Esophagus squamous epithelium (tissue), 4 donors: ENCODE measurements around the gene GIPR.
A peak's percentile ranks its signal among the peaks of the same experiment; 100 is the strongest.

Source experiments
- CTCF ChIP-seq, 6 experiments: fragments of 450-650 bp in 4 of 6; fragments of 200-600 bp in 2 of 6; sonication (generic) in 2 of 6; IDR thresholded peaks; one replicate each; pipeline ENCODE4 v1.5.1; 2016 to 2019; ENCODE audit warnings: antibody characterized with exemption in 6 of 6, mild to moderate bottlenecking in 4 of 6, moderate library complexity in 4 of 6
- POLR2A ChIP-seq, 4 donors: fragments of 450-650 bp; IDR thresholded peaks; one replicate each; pipeline ENCODE4 v1.6.1; 2017; ENCODE audit warnings: antibody characterized with exemption in 4 of 4, mild to moderate bottlenecking in 4 of 4, moderate library complexity in 3 of 4

GRCh38 chr19:45693106-45693788, 25.2 kb downstream of the GIPR start:
- TF ChIP-seq CTCF (IDR thresholded peaks at IDR 0.05), result peak; percentile 86 to 93 (median 88)
- TF ChIP-seq POLR2A (IDR thresholded peaks at IDR 0.05), result no peak
